HG03280 (cell line): ENCODE data around the gene SSBP3.
"Not testable (repeated sequence)": the region's sequence is repeated elsewhere in the genome, so short reads cannot be mapped to it uniquely, and the experiment has no call there.

ENCODE experiments used
- ATAC-seq: cut with Tn5 transposase; IDR thresholded peaks from one replicate; pipeline ENCODE4 v1.9.1; 2021; ENCODE audit warnings: mild to moderate bottlenecking, moderate library complexity; ENCODE audit not compliant: unreplicated experiment

The SSBP3 gene

DNA sequence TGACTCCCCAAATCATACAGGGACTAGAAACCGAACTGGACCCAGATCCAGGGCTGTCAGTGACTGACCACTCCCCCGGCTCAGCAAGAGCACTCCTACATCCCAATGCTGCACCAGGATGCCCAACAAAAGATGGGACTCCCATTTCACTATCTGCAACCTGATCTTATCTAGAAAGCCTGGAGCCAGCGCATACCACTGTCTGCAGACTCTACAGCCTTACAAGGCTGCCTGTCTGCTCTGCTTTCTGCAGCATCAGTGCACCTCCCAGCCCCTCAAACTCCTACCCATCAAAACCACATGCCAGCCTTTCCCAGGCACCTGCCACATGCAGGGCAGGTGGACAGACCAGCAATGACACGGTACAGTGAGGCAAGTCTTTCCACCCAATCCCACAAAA lies 52.2 kb downstream of the SSBP3 start:
- ATAC-seq = no peak

DNA sequence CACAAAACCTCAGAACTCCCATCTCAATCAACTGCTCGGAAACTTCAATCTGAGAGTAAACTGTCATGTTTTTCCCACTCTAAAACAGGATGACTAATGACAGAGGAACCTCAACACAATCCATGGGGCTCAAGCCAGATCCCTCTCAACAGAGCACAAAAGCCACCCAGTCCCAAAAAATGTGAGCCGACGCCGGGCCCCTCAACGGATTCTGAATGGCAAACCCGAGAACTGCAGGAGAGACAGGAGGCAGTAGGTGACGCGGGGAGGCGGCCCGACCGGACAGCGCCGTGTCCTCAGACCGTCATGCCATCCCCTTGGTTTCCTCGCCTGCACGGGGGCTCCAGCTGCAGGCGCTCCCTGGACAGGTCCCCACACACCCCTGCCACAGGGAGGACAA lies 53.4 kb downstream of the SSBP3 start:
- no peak for ATAC-seq

DNA sequence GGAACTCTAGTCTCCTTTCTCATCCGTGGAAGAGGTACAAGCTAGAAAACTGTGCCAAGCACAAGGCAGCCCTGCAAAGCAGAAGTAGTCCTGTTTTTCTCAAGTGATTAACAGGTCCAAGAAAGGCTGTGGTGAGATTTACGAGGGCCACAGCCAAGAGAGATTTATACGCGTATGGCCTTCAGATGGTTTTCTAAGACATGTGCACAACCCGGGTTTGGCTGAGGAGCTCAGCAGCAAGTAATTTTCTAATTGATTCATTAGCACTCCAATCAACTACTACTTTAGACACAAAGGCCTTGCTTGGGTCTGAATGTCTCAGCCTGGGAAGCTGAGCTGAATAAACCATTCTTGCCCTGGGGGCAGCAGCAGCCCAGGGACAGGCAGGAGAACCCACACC lies 55.8 kb downstream of the SSBP3 start:
- no peak for ATAC-seq

DNA sequence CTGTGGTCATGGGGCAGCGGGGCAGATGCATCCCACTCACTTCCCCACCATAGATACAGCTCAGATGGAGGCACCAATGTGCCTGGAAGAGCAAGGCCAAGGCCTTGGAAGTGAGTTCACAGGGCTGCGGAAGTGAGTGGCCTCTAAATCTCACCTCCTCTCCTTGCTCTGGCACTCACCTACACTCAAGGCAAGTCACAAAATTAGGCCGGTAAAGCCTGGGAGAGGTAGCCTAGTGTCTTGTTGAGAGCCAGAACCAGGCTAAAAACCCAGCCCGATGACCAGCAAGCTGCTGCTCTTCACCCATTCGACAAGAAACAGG lies 57.5 kb downstream of the SSBP3 start:
- no peak for ATAC-seq

DNA sequence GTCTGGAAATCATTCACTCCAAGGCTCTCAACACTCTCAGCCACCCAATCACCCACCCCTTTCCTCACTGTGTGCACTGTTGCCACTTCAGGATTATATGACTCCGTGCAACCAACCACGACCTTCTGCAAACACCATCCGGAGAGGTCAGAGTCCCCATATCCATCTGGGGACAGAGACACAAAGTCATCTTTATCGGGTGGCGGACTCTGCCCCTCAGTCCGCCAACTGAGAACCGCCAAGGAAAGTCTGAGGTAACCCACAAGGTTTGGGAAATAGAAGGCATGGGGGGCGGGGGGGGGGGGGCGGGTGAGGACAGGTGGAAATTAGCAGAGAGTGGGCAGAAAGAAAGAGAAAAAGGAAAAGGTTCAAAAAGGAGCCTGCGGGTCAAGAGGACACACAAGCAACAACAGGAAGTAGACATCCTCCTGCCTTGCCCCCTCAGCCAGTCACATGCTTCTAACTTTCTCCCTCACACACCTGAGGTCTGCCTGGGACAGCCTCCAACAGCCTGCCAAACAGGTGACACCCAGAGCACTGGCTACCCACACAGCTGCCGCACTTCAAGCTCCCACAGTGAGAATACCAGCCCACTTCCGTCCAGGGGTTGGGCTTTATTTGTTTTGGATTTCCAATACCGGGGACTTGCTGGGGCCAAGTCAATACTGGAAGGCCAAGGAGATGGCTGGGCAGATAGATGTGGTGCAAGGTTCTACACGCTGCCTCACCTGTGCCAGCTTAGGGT lies 58.1 kb downstream of the SSBP3 start:
- ATAC-seq = no peak

DNA sequence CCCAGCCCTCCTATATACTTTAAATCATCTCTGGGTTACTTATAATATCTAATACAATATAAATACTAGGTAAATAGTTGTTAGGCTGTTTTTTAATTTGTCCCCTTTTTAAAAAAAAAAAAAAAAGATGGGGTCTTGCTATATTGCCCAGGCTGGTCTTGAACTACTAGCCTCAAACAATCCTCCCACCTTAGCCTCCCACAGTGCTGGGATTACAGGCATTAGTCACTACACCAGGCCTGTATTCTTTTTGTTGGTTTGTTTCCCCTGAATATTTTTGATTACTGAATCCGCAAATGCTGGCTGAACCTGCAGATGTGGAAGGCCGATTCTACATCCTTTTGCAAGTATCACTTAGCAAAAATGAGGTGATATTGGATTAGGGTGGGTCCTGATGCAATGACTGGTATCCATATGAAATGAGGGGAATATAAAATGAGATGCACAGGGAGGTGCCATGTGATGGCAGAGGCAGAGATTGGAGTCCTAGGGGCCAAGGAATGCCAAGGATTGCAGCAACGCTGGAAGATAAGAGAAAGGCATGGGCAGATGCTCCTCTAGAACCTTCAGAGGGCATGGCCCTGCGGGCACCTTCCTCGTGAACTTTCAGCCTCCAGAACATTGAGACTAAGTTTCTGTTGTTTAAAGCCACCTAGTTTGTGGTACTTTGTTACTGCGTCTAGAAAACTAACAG lies 58.8 kb downstream of the SSBP3 start:
- ATAC-seq = no peak

DNA sequence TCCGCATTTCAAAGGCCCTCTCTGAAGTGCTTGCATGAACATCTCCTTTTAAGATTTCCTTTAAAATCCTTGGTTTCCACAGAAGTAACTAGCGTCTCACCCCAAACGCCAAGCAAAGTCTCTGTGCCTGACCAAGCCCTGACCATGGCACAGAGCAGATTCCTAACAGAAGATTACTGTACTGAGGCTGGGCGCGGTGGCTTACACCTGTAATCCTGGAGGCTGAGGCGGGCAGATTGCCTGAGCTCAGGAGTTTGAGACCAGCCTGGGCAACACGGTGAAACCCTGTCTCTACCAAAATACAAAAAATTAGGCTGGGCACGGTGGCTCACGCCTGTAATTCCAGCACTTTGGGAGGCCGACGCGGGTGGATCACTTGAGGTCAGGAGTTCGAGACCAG lies 60.6 kb downstream of the SSBP3 start:
- not testable (repeated sequence) for ATAC-seq

DNA sequence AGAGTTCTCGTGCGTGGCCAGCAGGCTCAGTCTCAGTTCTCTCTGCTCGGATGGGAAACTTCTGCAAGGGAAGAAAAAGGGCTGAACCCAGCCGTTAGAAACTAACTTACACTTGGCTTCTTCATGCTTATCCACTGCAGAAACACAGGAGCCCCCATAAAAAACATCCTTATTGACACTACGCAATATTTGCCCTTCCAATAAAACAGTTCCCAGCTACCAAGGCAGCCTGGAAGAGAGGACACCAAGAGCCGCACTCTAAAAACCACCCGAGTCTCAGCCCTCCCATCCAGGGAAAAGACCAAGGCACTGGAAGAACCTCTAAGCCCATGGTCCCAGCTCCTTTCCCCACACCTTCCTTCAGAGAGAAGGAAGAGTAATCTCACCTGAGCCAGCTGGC lies 61.1 kb downstream of the SSBP3 start:
- ATAC-seq = no peak

DNA sequence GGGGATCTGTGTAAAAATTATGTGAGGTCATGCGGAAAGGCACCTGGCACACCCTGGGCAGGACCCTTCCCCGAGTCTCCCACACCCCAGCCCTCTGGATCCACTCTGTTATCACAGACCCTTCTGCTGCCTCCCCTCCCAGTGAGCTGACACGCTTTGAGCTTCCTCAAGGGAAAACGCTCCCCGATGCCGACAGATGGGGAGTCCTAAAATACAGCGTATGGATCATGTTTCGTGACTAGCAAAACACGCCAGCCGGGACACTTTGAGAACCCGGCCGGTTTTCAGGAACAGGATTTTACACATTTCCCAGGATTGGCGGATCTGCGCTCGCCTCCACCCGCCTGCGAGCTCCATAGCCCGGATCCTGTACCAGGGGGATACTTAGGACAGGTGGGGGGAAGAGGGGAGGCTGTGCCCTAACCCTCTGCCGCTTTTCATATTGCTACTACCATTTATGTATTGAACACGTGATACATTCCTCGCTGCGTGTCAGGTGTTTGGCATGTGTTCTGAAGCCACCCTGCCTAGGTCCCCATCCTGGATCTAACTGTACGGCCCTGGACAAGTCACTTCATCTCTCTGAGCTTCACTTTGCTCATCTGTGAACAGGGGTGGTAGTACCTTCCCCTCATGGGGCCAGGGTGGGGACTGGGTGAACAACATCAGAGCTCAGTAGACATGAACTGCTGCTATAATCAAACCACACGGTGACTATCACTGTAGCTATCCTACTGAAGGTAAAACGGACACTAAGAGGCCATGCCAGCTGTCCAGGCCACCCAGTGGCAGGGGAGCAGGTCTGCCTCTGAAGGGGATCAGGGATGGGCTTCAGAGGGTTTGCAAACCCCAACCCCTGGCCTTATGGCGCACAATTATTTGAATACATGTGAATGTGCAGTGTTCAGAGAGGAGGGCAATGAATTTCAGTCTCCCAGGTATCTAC lies 63.2 kb downstream of the SSBP3 start:
- ATAC-seq = no peak

DNA sequence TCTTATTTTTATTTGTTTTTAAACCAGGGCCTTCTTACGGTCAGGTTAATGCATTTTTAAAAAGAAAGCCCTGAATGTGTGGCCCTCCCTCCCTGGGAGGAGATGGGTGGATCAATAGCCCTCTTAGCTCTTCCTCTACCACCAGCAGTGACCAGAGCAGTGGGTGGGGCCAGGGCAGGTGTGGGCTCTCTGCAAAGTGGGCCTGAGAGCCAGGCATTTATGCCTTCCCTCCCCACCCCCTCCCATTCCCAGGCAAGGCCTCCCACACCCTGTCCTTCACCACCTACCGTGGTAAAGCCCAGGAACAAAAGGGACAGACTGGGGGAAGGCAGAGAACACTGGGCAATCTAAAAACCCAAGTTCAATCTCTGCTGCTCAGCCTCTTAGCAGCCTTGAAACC lies 63.9 kb downstream of the SSBP3 start:
- no peak for ATAC-seq

DNA sequence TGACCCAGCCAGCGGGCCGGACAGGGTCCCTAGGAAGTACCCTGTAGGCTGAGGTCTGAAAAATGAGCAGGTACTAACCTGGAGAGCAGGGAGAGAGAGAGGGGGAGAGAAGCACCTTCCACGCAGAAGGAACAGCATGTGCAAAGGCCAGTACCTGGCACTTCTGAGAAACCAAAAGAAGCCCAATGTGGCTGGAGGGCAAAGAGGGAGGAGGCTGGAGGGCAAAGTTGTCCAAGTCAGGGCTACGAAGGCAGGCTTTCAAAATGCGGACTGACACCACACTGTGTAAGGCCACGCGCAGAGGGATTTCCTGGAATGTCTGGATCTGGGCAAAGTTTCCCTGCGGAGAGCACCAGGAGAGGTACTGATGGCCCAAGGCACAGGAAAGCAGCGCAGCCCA lies 64.4 kb downstream of the SSBP3 start:
- no peak for ATAC-seq

DNA sequence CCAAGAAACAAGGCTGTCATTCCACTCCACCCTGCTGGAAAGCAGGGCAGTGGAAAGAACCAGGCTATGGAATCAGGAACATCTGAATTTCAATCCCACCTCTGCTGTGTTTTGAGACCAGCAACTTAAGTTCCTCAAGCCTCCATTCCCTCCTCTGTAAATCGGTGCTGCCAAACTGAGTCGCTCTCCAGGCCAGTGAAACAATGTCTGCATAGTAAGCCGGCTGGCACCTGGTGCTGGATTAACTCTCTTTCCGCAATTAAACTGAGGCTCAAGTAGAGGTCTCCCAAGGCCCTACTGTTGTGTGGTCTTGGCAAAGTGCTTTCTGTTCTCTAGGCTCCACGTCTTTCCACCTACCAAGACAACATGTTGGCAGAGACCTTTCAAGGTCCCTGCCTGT lies 65.3 kb downstream of the SSBP3 start:
- ATAC-seq = no peak

DNA sequence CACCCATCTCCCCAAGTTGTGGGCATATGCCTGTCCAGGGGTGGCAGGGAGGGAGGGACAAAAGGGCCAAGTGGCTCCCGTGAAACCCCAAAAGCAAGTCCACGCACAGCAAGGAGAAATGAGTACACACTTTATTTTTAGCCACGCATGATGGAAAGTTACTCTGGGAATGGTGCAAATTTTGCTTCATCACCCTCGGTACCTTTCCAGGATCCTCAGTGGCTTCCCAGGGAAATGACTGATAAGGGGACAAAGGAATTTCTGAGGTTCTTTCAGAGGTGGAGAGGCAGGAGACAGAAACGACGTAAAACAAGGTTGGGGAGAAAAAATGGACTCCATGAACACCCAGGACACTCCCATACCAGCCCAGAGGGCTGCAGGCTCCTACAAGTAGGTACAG lies 65.8 kb downstream of the SSBP3 start:
- no peak for ATAC-seq

DNA sequence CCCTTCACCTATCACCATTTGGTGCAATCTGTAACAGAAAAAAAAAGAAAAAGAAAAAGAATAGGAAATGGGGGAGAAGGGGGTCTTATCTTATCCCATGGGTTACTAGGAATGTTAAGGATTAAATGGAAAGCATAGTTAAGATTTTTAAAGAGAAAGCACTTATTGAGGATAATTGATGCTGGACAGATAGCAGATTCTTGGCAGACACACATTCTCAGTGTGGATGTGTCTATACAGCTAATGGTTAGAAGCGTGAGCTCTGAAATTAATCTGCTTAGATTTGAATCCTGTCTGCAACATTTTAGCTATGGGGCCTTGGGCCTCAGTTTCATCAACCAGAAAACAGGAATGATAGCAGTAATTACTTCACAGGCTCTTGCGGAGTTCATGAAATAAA lies 67.1 kb downstream of the SSBP3 start:
- no peak for ATAC-seq

DNA sequence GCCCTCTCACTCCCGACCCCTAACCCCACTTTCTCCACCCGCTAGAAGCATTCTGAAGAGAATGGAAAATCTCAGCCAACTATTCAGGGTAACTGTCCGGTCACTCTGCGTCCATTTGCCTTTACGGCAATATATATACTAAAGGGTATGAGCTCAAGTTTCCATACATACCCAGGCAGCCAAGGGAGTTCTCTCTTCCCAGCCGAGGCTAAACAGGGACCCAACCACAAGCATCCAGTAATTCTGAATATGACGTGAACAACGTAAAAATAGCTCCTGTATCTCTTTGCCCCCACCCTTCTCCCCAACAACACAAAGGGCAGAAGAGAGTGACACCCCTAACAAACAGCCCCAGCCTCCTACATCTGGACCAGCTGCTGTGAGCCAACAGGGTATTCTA lies 67.7 kb downstream of the SSBP3 start:
- no peak for ATAC-seq

DNA sequence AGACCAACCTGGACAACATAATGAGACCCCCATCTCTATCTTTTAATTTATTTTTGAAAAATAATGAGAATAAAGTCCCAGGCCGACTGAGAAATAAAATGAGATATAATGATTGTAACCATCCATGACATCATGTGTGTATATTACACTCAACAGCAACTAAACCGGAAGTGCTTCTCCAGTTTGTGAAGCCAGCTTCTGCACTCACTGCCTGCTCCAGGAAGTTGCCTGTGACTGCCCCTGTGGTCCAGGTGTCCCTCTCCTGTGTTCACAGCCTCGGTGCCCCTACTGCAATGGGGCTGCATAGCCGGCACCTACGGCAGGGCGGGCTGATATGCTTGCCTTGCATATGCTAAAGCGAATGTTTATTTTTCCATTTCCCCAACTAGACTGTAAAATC lies 68.3 kb downstream of the SSBP3 start:
- ATAC-seq = no peak

DNA sequence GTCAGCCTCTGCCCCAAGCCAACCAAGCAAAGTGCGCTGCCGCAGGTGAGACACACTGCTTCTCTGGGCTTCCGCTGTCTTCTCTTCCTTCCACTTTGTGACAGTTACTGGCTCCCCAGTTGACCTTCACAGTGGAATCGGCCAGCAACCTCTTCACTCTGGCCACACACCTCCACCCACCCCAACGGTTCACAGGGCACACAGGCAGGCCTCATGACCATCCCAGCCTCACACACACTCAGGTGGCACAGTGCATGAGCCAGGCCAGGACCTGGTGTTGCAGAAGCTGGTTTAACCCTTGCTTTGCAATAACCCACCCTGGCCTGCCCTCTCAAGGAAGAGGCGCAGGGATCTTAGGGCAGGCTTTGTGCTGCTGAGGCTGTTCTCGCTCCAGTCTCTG lies 69.2 kb downstream of the SSBP3 start:
- no peak for ATAC-seq

DNA sequence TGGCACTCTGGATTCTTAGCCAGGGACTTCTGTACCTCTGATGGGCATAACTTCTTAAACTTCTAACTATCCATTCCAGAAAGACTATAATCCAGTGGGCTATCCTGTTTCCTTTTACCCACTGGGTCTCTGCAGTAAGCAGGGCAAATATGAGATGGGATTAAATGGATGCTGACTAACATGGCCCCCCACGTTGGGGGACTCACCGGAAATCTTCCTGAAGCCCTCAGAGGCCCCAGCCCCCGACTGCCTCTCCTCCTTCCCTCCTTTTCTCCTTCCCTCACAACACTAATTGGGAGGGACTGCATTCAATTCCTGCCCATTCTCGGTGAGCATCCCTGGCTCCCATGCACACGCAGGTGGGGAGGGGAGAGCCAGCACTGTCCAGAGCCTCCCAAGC lies 70.1 kb downstream of the SSBP3 start:
- no peak for ATAC-seq

DNA sequence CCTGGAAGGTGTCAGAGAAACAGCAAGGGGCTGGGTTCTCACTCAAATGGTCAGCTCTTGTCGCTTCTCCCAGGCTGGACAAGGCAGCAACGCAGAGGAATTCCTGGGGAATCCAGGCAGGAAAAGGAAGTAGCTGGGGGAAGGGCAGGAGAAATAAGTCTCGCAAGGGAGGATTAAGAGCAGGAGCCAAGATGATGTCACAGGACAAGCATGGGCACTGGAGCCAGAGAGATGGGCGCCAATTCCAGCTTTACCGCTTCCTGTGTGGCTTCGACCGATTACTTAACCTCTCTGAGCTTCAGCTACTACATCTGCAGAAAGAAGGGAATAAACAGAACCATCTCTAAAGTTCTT lies 70.5 kb downstream of the SSBP3 start:
- no peak for ATAC-seq

DNA sequence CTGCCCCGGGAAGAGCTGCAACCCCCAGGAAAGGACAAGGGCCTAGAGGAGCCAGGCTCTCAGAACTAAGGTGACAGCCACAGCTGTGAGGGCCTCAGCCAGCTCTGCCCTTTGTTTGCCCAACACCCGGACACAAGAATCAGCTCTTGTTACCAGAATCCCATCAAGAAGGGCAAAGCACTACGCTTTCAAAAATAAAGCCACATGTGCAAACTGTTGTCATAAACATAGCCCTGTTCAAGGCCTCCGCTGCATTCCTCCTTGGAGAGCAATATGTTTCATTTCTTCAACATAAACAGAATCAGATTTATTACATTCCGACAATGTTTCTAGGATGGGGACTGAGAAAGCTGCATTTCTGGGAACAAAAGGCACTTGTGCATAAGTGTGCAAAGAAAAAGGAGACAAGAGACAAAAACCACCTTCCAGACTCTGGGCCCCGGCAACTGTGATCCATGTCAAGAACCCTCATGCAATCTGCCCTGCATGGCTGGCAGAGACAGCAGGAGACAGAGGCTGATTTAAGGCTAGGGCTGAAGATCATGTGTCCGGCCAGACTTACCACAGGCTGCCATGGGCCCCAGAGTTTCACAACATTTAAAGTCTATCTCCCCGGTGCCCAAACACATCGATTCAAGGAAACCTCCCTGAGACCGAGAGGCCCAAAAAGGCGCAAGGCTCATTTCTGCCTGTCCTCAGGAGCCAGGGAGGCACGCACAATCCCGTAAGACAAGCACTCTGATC lies 71.0 kb downstream of the SSBP3 start:
- ATAC-seq = no peak
